ENCODE measurements around the gene PRUNE1.
A peak's percentile ranks its signal among the peaks of the same experiment; 100 is the strongest.

PRUNE1 gene

GRCh38 chr1:151005729-151006319 lies 2.4 kb upstream of the PRUNE1 start:
- H3K9me3 Mint-ChIP-seq = no peaks in the 10 kb centered on the region
- peak overlapping the region; percentile 98 for H3K27ac Mint-ChIP-seq
- no peaks in the 10 kb centered on the region for H3K27me3 Mint-ChIP-seq
- peaks cover 19% of the 10 kb centered on the region for H3K36me3 Mint-ChIP-seq (ENCODE audit: low read depth)
- H3K4me3 Mint-ChIP-seq = peak overlapping the region; percentile 98
- intact Hi-C loops (cut with micrococcal nuclease) = no loop called here
- peaks cover 87% of the 10 kb centered on the region for H3K4me1 Mint-ChIP-seq (ENCODE audit: low read depth)

GRCh38 chr1:151006327-151007052 lies 1.8 kb upstream of the PRUNE1 start, which contains the start of gene MINDY1:
Gene MINDY1 (minus strand): TSS chr1:151006902. CDS start chr1:151002617, 4,285 bp downstream.
- Mint-ChIP-seq H3K27ac (peak within 1 kb of the TSS; percentile 98), H3K4me3 (peak within 1 kb of the TSS; percentile 98), H3K36me3 (ENCODE audit: low read depth) (peaks cover 18% of the 10 kb centered on the region), H3K4me1 (ENCODE audit: low read depth) (peaks cover 85% of the 10 kb centered on the region), H3K27me3 (no peaks in the 10 kb centered on the region), H3K9me3 (no peaks in the 10 kb centered on the region)
- intact Hi-C loops (cut with micrococcal nuclease) = no loop called here

- Mint-ChIP-seq H3K9me3 (no peaks in the 10 kb centered on the region), H3K27me3 (no peaks in the 10 kb centered on the region), H3K27ac (peak overlapping the region; percentile 98), H3K4me3 (peak overlapping the region; percentile 98), H3K4me1 (ENCODE audit: low read depth) (peaks cover 72% of the 10 kb centered on the region), H3K36me3 (ENCODE audit: low read depth) (peaks cover 25% of the 10 kb centered on the region)
- intact Hi-C loops (cut with micrococcal nuclease) = no loop called here
These were observed 401 bp upstream of the PRUNE1 start for GRCh38 chr1:151007853-151008243.

- peaks cover 66% of the 10 kb centered on the region for H3K4me1 Mint-ChIP-seq (ENCODE audit: low read depth)
- H3K9me3 Mint-ChIP-seq = no peaks in the 10 kb centered on the region
- peak overlapping the region; percentile 98 for H3K4me3 Mint-ChIP-seq
- intact Hi-C loops (cut with micrococcal nuclease) = no loop called here
- no peaks in the 10 kb centered on the region for H3K27me3 Mint-ChIP-seq
- peaks cover 31% of the 10 kb centered on the region for H3K36me3 Mint-ChIP-seq (ENCODE audit: low read depth)
- H3K27ac Mint-ChIP-seq = peak overlapping the region; percentile 98
These were observed 948 bp downstream of the PRUNE1 start for GRCh38 chr1:151009206-151009587.

- intact Hi-C loops (cut with micrococcal nuclease) = no loop called here
- H3K36me3 Mint-ChIP-seq (ENCODE audit: low read depth) = peaks cover 31% of the 10 kb centered on the region
- H3K27me3 Mint-ChIP-seq = no peaks in the 10 kb centered on the region
- no peak overlapping the region for H3K27ac Mint-ChIP-seq
- peak overlapping the region; percentile 98 for H3K4me3 Mint-ChIP-seq
- H3K9me3 Mint-ChIP-seq = no peaks in the 10 kb centered on the region
- peaks cover 60% of the 10 kb centered on the region for H3K4me1 Mint-ChIP-seq (ENCODE audit: low read depth)
These were observed 1.6 kb downstream of the PRUNE1 start for GRCh38 chr1:151009674-151010345.

GRCh38 chr1:151010346-151010726 lies 2.1 kb downstream of the PRUNE1 start:
- Mint-ChIP-seq H3K27ac (no peak overlapping the region), H3K4me1 (ENCODE audit: low read depth) (peaks cover 54% of the 10 kb centered on the region), H3K27me3 (no peaks in the 10 kb centered on the region), H3K36me3 (ENCODE audit: low read depth) (peaks cover 31% of the 10 kb centered on the region), H3K4me3 (no peak overlapping the region), H3K9me3 (no peaks in the 10 kb centered on the region)
- intact Hi-C loops (cut with micrococcal nuclease) = no loop called here

GRCh38 chr1:151011154-151011850 lies 3.1 kb downstream of the PRUNE1 start:
- Mint-ChIP-seq H3K4me3 (no peak overlapping the region), H3K27me3 (no peaks in the 10 kb centered on the region), H3K9me3 (no peaks in the 10 kb centered on the region), H3K36me3 (ENCODE audit: low read depth) (peaks cover 27% of the 10 kb centered on the region), H3K4me1 (ENCODE audit: low read depth) (peaks cover 45% of the 10 kb centered on the region), H3K27ac (no peak overlapping the region)
- intact Hi-C loops (cut with micrococcal nuclease) = no loop called here

- Mint-ChIP-seq H3K9me3 (no peaks in the 10 kb centered on the region), H3K36me3 (ENCODE audit: low read depth) (peaks cover 24% of the 10 kb centered on the region), H3K27me3 (no peaks in the 10 kb centered on the region), H3K4me3 (no peak overlapping the region), H3K27ac (peak overlapping the region; percentile 4), H3K4me1 (ENCODE audit: low read depth) (peaks cover 29% of the 10 kb centered on the region)
- intact Hi-C loops (cut with micrococcal nuclease) = no loop called here
These were observed 4.6 kb downstream of the PRUNE1 start for GRCh38 chr1:151012684-151013471.

GRCh38 chr1:151013518-151013917 lies 5.3 kb downstream of the PRUNE1 start:
- intact Hi-C loops (cut with micrococcal nuclease) = no loop called here
- peaks cover 27% of the 10 kb centered on the region for H3K36me3 Mint-ChIP-seq (ENCODE audit: low read depth)
- H3K27me3 Mint-ChIP-seq = no peaks in the 10 kb centered on the region
- peaks cover 23% of the 10 kb centered on the region for H3K4me1 Mint-ChIP-seq (ENCODE audit: low read depth)
- no peak overlapping the region for H3K4me3 Mint-ChIP-seq
- no peaks in the 10 kb centered on the region for H3K9me3 Mint-ChIP-seq
- peak overlapping the region; percentile 4 for H3K27ac Mint-ChIP-seq

- Mint-ChIP-seq H3K4me1 (ENCODE audit: low read depth) (peaks cover 7% of the 10 kb centered on the region), H3K4me3 (no peak overlapping the region), H3K9me3 (no peaks in the 10 kb centered on the region), H3K36me3 (ENCODE audit: low read depth) (peaks cover 59% of the 10 kb centered on the region), H3K27me3 (no peaks in the 10 kb centered on the region), H3K27ac (no peak overlapping the region)
- intact Hi-C loops (cut with micrococcal nuclease) = loop anchor here (5.0 kb wide), 2 partner anchors 33 to 133 kb away; partner anchors contain the start of genes CDC42SE1 and TNFAIP8L2
These were observed 16.4 kb downstream of the PRUNE1 start for GRCh38 chr1:151024540-151025146.

- H3K9me3 Mint-ChIP-seq = no peaks in the 10 kb centered on the region
- no peaks in the 10 kb centered on the region for H3K27me3 Mint-ChIP-seq
- peaks cover 7% of the 10 kb centered on the region for H3K4me1 Mint-ChIP-seq (ENCODE audit: low read depth)
- H3K27ac Mint-ChIP-seq = no peak overlapping the region
- intact Hi-C loops (cut with micrococcal nuclease) = no loop called here
- H3K4me3 Mint-ChIP-seq = no peak overlapping the region
- H3K36me3 Mint-ChIP-seq (ENCODE audit: low read depth) = peaks cover 69% of the 10 kb centered on the region
These were observed 18.2 kb downstream of the PRUNE1 start for GRCh38 chr1:151026460-151026859.

GRCh38 chr1:151032164-151032563 lies 23.9 kb downstream of the PRUNE1 start:
- Mint-ChIP-seq H3K27me3 (no peaks in the 10 kb centered on the region), H3K9me3 (no peaks in the 10 kb centered on the region), H3K27ac (no peak overlapping the region), H3K36me3 (ENCODE audit: low read depth) (peaks cover 66% of the 10 kb centered on the region), H3K4me1 (ENCODE audit: low read depth) (peaks cover 16% of the 10 kb centered on the region), H3K4me3 (no peak overlapping the region)
- intact Hi-C loops (cut with micrococcal nuclease) = no loop called here

- H3K36me3 Mint-ChIP-seq (ENCODE audit: low read depth) = peaks cover 37% of the 10 kb centered on the region
- no peak overlapping the region for H3K4me3 Mint-ChIP-seq
- intact Hi-C loops (cut with micrococcal nuclease) = no loop called here
- H3K9me3 Mint-ChIP-seq = no peaks in the 10 kb centered on the region
- H3K27me3 Mint-ChIP-seq = no peaks in the 10 kb centered on the region
- peaks cover 16% of the 10 kb centered on the region for H3K4me1 Mint-ChIP-seq (ENCODE audit: low read depth)
- no peak overlapping the region for H3K27ac Mint-ChIP-seq
These were observed 26.9 kb downstream of the PRUNE1 start for GRCh38 chr1:151035167-151035566.

Measured in dendritic cell treated with granulocyte-macrophage colony-stimulating factor and Interleukin-4, amounts not matched to agents 40 ng/mL and 50 ng/mL, for 4 days (primary cell).